ENCODE data around the gene NEK4. TPM values are rescaled to one million over a fixed set of nuclear protein-coding genes. Genes with fewer than 3 reads are reported as not detected.

NEK4 gene
- total RNA-seq, 8 experiments from 2014 or later, result 8.0 to 32.5 (median 20.7) TPM

- Histone ChIP-seq H3K4me1 (replicated peaks in 1 of 2) (peaks cover 16 to 20% of the 10 kb centered on the region in 2 donors), H3K4me3 (peak overlapping the region in 1 of 5 donors; percentile 80), H3K27ac (no peak overlapping the region)
- 50 to 100% (median 89%) methylated on average over 1 to 4 of the region's 4 CpGs; no CpG with 5 or more reads in 2 of the 10 experiments for WGBS, 10 experiments
- ATAC-seq (replicated peaks in 6 of 8), result no peak
- in situ Hi-C loops (cut with MboI; ENCODE audit: low pct_unique_long_range_greater_than_20kb in 2 of 9, low sequenced_read_pairs in 9 of 9, unreplicated experiment in 9 of 9), result no loop called here
These were observed 63.2 kb downstream of the NEK4 start for GRCh38 chr3:52707585-52707984.

DNA sequence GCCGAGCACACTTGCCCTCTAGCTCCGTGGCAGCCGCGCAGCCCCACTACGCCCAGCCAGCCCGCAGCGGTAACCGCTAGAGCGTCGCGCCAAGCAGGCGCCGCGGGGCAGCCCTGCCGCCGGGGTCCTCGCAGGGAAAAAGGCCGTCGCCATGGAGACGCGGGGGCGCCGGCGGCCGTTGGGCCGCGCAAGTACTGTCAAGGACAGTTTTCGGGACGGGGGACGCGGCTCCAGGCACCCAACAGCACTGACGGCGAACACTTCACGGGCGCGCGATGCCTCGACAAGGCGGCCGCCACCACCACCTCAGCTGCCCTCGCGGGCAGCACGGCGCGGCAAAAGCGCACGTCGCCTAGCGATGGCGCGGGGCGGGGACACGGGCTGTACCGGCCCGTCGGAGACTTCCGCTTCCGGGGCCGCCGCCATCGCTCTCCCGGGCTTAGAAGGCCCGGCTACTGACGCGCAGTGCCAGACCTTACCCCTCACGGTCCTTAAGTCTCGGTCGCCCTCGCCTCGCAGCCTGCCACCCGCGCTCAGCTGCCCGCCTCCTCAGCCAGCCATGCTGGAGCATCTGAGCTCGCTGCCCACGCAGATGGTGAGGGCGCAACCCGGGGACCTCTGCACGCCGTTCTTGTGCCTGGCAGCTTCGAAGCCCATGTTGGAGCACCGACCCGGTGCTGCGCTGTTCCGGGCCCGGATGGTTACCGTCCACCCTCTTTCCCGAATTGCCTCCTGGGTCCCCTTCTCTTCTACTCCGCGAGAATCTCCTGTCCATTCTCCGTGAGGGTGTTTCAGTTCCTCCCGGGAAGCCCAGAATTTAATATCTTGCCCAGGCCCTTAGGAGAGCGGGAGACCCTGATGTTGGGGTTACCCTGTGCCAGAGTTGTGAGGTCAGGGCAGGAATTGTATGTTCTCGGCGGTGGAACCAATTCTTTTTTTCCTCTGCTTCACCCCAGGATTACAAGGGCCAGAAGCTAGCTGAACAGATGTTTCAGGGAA lies 64.8 kb downstream of the NEK4 start, which contains the start of the genes GLT8D1 and SPCS1:
Gene GLT8D1, minus strand, starts transcription at position 104 of the 999 bp plus-strand sequence. CDS start 5,331 bp downstream, outside the sequence.
Gene SPCS1, plus strand, starts transcription at position 419 of the 999 bp plus-strand sequence. Its CDS starts 141 bp downstream, at position 560.
- H3K4me3 ChIP-seq, result peak within 1 kb of the TSS; percentile 75 to 97 (median 92)
- in situ Hi-C loops (cut with MboI; ENCODE audit: low pct_unique_long_range_greater_than_20kb in 2 of 9, low sequenced_read_pairs in 9 of 9, unreplicated experiment in 9 of 9), result no loop called here
- peak; percentile 76 to 94 (median 92) for ATAC-seq (replicated peaks in 6 of 8)
- H3K4me1 ChIP-seq (replicated peaks in 1 of 2), result peaks cover 16 to 20% of the 10 kb centered on the region in 2 donors
- H3K27ac ChIP-seq, result peak within 1 kb of the TSS; percentile 92
- WGBS, 10 experiments, result 0 to 30% (median 1%) methylated on average over 2 to 16 of the region's 94 CpGs; no CpG with 5 or more reads in 1 of the 10 experiments

DNA sequence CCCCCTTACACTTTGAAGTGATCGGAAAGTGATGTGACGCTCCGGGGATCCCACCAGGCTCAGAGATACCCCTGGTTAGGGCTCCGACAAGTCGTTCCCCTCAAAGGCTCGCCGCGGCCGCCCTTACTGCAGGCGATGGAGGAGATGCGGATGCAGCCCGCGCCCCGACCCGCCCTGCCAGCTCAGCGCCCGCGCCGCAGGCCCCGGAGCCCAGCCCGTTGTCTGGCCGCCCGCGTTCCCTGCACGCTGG lies 65.4 kb downstream of the NEK4 start:
- H3K4me3 ChIP-seq, result peak overlapping the region; percentile 75 to 97 (median 92)
- peaks cover 16 to 20% of the 10 kb centered on the region in 2 donors for H3K4me1 ChIP-seq (replicated peaks in 1 of 2)
- ATAC-seq (replicated peaks in 6 of 8), result peak in 1 of 8 experiments; percentile 57
- peak overlapping the region; percentile 92 for H3K27ac ChIP-seq
- 0% methylated on average over 7 of the region's 25 CpGs; no CpG with 5 or more reads in 9 of the 10 experiments for WGBS, 10 experiments
- in situ Hi-C loops (cut with MboI; ENCODE audit: low pct_unique_long_range_greater_than_20kb in 2 of 9, low sequenced_read_pairs in 9 of 9, unreplicated experiment in 9 of 9), result no loop called here

DNA sequence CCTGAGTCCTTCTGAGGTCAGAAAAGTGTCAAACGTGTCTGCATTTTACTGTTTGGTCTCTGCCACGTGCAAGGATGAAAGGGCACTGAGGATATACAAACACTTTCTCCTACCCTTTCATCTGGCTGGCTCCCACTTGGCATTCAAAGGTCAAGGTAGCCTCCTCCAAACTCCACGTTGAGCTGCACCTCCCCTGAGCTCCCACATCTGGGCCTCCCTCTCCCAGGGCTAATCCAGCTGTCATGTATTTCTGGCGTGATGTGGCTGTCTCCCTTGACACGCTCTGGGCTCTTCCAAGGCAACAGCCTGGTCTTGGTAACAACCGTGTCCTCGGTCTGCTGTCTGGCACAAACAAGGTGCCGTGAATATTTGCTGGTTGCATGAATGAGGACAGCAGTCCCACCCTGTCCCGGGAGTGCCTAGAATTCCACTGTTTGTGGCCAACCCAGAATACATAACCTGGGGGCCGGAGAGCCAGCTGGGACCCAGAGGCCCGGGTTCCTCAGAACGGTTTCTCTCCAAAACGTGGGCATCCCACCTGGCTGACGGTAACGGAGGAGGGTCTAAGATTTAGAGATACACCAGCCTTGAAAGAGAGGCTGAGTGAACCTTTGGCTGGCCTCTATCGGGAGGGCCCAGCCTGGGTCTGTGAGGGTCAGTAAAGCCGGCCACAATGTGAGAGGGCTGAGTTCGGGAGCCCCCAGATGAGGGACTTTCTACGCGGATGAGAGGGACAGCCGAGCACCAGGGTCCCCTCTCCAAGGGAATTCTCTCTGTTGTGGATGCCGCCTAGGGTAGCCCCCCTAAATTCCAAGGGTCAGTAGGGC lies 65.9 kb downstream of the NEK4 start:
- in situ Hi-C loops (cut with MboI; ENCODE audit: low pct_unique_long_range_greater_than_20kb in 2 of 9, low sequenced_read_pairs in 9 of 9, unreplicated experiment in 9 of 9), result no loop called here
- peak overlapping the region; percentile 92 for H3K27ac ChIP-seq
- ATAC-seq (replicated peaks in 6 of 8), result peak; percentile 8 to 38 (median 16)

GRCh38 chr3:52703341-52703740 lies 67.4 kb downstream of the NEK4 start:
- Histone ChIP-seq H3K27ac (no peak overlapping the region), H3K4me3 (no peak overlapping the region), H3K4me1 (replicated peaks in 1 of 2) (peaks cover 16 to 20% of the 10 kb centered on the region in 2 donors)
- WGBS, 10 experiments, result 50 to 100% (median 92%) methylated on average over 1 to 5 of the region's 7 CpGs; no CpG with 5 or more reads in 3 of the 10 experiments
- in situ Hi-C loops (cut with MboI; ENCODE audit: low pct_unique_long_range_greater_than_20kb in 2 of 9, low sequenced_read_pairs in 9 of 9, unreplicated experiment in 9 of 9), result no loop called here
- ATAC-seq (replicated peaks in 6 of 8), result no peak

More for the DNA sequence above, 65.9 kb downstream of the NEK4 start:
- Histone ChIP-seq H3K4me1 (replicated peaks in 1 of 2) (peaks cover 16 to 20% of the 10 kb centered on the region in 2 donors), H3K4me3 (peak overlapping the region; percentile 75 to 97 (median 92))
- 0 to 3% (median 0%) methylated on average over 1 to 15 of the region's 22 CpGs; no CpG with 5 or more reads in 1 of the 10 experiments for WGBS, 10 experiments

DNA sequence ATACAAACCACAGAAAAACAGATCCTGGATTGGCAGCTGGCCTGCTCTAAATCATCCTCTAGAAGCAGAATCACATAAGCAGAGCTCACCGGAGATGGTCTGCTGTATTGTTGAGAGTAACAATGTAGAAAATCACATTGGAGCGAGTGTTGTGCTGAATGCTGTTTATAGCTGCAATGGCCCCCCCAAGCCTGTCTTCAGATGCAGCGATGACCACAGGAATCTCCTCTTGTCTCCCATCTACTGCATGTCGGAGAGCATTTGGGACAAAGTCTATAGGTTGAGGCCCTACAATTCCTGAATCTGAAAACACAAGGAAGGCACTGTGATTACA lies 73.1 kb downstream of the NEK4 start:
- Histone ChIP-seq H3K4me1 (replicated peaks in 1 of 2) (no peaks in the 10 kb centered on the region), H3K27ac (no peak overlapping the region), H3K4me3 (no peak overlapping the region)
- no peak for ATAC-seq (replicated peaks in 6 of 8)
- in situ Hi-C loops (cut with MboI; ENCODE audit: low pct_unique_long_range_greater_than_20kb in 2 of 9, low sequenced_read_pairs in 9 of 9, unreplicated experiment in 9 of 9), result no loop called here
- 80 to 100% (median 92%) methylated on average over 1 to 4 of the region's 4 CpGs; no CpG with 5 or more reads in 2 of the 10 experiments for WGBS, 10 experiments

DNA sequence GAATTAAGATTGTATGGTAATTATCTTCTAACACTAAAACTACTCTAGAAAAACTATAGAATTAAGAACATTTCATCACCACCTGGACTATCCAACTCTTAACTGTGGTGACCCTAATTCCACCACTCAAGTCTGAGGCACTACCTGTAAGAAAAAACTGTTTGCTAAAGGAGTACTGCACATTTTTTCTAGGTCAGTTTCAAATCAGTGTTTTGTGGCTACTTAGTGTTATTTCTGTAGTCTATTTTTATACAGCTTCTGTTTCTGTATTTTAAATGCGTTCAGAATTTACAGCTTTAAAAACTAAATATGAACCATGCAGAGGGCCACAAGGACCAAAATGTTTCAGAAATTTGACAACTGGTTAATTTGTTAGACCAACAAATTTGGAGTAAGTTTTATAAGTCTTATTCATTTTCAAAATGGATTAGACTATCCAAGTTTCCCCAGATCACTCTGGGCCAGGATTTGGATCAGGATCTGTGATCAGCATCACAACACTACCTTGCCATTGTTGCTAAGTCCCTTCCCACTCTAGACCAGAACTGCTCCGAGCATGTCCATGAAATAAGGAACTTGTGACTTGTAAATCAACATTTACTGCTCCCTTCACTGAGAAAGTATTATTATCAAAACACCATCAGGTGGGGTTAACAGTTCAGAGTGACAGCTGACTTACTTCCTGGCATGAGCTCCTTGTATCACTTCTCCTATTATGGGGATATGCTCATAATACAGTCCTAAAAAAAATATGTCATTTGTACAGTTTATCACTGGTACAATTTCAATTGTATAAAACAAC lies 73.7 kb downstream of the NEK4 start:
- no peaks in the 10 kb centered on the region for H3K4me1 ChIP-seq (replicated peaks in 1 of 2)
- in situ Hi-C loops (cut with MboI; ENCODE audit: low pct_unique_long_range_greater_than_20kb in 2 of 9, low sequenced_read_pairs in 9 of 9, unreplicated experiment in 9 of 9), result no loop called here

GRCh38 chr3:52695798-52696671 lies 74.7 kb downstream of the NEK4 start:
- Histone ChIP-seq H3K27ac (no peak overlapping the region), H3K4me3 (no peak overlapping the region), H3K4me1 (replicated peaks in 1 of 2) (no peaks in the 10 kb centered on the region)
- in situ Hi-C loops (cut with MboI; ENCODE audit: low pct_unique_long_range_greater_than_20kb in 2 of 9, low sequenced_read_pairs in 9 of 9, unreplicated experiment in 9 of 9), result no loop called here
- 64 to 100% (median 99%) methylated on average over 1 to 4 of the region's 4 CpGs; no CpG with 5 or more reads in 2 of the 10 experiments for WGBS, 10 experiments
- ATAC-seq (replicated peaks in 6 of 8), result no peak

More for the DNA sequence above, 73.7 kb downstream of the NEK4 start:
- 29 to 100% (median 89%) methylated on average over 1 to 2 of the region's 2 CpGs for WGBS, 10 experiments
- H3K4me3 ChIP-seq, result no peak overlapping the region
- peak in 1 of 8 experiments; percentile 38 for ATAC-seq (replicated peaks in 6 of 8)
- H3K27ac ChIP-seq, result no peak overlapping the region

GRCh38 chr3:52694528-52695189 lies 76.1 kb downstream of the NEK4 start:
- no peak for ATAC-seq (replicated peaks in 6 of 8)
- H3K27ac ChIP-seq, result no peak overlapping the region
- H3K4me3 ChIP-seq, result no peak overlapping the region
- no peaks in the 10 kb centered on the region for H3K4me1 ChIP-seq (replicated peaks in 1 of 2)
- 47 to 100% (median 88%) methylated on average over 2 to 7 of the region's 7 CpGs for WGBS, 10 experiments
- in situ Hi-C loops (cut with MboI; ENCODE audit: low pct_unique_long_range_greater_than_20kb in 2 of 9, low sequenced_read_pairs in 9 of 9, unreplicated experiment in 9 of 9), result no loop called here

DNA sequence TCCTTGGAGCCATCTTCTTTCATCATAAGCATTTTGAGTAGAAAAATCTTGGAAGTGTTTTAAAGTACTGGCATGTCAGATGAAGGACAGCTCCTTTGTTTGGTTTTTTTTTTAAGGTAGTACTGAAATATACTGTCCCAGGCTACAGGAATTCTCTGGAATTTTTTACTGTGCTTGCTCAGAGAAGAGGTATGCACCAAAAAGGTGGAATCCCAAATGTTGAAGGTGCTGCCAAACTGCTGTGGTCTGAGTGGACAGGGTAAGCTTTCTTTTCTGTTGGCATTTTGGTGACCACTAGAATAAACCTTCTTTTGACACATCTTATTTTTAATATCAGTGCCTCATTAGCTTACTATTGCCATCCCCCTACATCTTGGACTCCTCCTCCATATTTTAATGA lies 77.7 kb downstream of the NEK4 start:
- in situ Hi-C loops (cut with MboI; ENCODE audit: low pct_unique_long_range_greater_than_20kb in 2 of 9, low sequenced_read_pairs in 9 of 9, unreplicated experiment in 9 of 9), result no loop called here
- no peak for ATAC-seq (replicated peaks in 6 of 8)
- Histone ChIP-seq H3K27ac (no peak overlapping the region), H3K4me1 (replicated peaks in 1 of 2) (no peaks in the 10 kb centered on the region), H3K4me3 (no peak overlapping the region)

- WGBS, 10 experiments, result 80 to 100% (median 92%) methylated on average over 1 to 2 of the region's 2 CpGs; no CpG with 5 or more reads in 4 of the 10 experiments
- ATAC-seq (replicated peaks in 6 of 8), result no peak
- in situ Hi-C loops (cut with MboI; ENCODE audit: low pct_unique_long_range_greater_than_20kb in 2 of 9, low sequenced_read_pairs in 9 of 9, unreplicated experiment in 9 of 9), result no loop called here
- no peak overlapping the region for H3K27ac ChIP-seq
- peaks cover 5 to 7% of the 10 kb centered on the region in 2 donors for H3K4me1 ChIP-seq (replicated peaks in 1 of 2)
- no peak overlapping the region for H3K4me3 ChIP-seq
These were observed 80.2 kb downstream of the NEK4 start for GRCh38 chr3:52690560-52690959.

All from motor neuron (in vitro differentiated cells).